ENCODE results near the gene KHDC4.

KHDC4 gene

DNA sequence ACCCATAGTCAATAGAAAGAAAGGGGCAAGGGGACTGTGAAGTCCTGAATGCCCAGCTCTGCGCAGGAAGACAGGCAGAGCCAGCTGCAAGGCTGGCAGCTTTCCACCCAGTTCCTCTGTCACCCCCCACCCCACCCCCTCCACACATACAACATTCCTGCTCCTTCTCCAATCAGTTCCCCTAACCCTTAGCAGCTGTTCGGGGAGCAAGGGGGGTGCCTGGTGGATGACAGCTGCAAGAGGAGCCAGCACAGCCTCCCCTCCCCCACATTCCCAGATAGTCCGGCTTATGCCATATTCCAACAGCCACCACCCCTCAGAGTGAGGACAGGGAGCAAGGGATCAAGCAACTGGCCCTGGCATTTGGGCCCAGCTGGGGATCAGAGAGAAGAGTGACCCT lies 34.5 kb upstream of the KHDC4 start:
- DNase-seq = peak; percentile 85

DNA sequence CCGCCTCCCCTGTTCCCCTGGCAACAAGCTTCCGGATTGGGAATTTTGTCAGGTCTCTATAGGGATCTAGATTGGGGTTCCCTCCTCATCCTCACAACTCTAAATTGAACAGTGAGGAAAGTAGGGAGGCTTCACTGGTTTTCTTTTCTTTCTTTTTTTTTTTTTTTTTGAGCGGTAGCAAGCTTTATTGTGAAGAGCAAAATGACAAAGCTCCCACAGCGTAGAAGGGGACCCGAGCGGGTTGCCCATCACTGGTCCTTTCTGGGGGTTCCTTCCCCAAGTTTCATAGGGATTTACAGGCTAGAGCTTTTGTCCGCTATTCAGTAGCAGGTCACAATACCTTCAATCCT lies 33.8 kb upstream of the KHDC4 start:
- no peak for DNase-seq

DNA sequence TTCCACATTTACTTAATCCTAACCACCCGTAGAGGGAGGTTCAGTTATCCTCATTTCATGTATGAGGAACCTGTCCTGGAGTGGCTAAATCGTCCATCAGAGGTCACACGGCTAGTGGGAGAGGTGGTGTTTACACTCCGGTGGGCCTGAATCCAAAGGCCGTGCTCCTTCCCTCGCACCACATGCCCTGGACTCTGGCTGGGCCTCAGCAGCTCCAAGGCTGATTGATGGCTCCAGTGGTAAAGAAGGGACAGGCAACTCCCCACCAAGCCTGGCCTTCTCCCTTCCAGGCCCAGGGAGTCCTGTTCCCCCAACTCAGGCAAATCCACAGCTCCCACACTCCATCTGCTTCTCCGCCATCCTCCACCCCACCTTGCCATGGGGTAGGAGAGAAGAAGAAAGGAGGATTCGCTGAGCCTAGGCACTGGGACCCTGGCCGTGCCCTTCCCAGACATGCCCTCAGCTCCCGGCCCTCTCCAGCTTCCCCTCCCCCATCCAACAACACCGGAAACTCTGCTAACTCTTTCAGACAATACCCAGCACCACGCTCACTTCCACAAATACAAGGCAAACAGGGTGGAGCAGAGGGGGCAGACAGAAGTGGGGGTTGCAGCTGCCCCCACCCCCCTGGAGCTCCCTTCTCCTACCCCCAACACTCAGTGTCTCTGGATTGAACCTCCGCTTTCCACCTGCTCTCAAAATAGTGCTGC lies 33.3 kb upstream of the KHDC4 start:
- DNase-seq = no peak

- DNase-seq = no peak
Measured at GRCh38 chr1:155966750-155967149, 32.5 kb upstream of the KHDC4 start.

- DNase-seq = no peak
Measured at GRCh38 chr1:155966135-155966534, 31.9 kb upstream of the KHDC4 start.

DNA sequence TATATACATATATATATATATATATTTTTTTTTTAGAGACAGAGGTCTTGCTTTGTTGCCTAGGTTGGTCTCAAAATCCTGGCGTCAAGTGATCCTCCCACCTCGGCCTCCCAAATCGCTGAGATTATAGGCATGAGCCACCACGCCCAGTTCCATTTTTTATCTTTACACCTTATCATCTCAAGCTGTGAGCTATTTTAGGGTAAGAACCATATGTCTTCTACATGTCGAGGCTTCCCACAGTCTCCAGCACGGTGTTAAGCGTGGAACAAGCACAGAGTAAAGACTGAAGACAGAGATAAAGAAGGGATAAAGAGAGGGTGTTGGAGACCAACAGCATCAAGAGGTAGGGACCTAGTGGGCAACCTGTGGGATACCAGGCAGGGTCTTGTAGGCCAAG lies 30.0 kb upstream of the KHDC4 start:
- no peak for DNase-seq

DNA sequence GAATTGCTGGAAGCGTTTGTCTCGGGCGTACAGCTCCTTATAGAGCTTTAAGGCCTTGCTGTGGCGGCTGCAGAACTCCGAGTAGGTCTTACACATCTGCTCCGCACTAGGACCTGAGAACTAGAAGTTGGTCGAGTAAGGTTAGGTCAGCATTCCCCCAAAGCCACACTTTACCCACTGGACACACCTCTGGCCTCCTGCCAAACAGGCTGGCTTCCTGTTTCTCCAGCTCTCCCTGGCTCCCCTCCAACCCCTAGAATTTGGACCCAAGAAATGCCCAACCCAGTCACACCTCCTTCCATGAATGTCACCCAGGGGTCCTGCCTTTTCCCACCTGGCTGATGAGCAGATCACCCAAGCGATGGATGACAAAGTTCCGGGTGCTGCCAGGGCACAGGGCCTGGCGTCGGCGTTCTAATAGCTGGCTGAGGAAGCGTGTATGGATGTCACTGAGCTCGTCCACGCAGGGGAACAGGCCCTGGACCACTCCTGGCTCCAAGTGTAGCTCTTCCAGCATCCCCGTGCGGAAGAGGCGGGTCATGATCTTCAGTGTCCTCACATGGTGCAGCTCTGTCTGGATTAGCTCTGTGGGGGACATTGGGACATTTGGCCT lies 28.5 kb upstream of the KHDC4 start:
- no peak for DNase-seq

- DNase-seq = no peak
Measured at GRCh38 chr1:155961937-155962336, 27.7 kb upstream of the KHDC4 start.

GRCh38 chr1:155960081-155960745 lies 26.0 kb upstream of the KHDC4 start:
- no peak for DNase-seq

GRCh38 chr1:155957411-155957915 lies 23.2 kb upstream of the KHDC4 start:
- no peak for DNase-seq

DNA sequence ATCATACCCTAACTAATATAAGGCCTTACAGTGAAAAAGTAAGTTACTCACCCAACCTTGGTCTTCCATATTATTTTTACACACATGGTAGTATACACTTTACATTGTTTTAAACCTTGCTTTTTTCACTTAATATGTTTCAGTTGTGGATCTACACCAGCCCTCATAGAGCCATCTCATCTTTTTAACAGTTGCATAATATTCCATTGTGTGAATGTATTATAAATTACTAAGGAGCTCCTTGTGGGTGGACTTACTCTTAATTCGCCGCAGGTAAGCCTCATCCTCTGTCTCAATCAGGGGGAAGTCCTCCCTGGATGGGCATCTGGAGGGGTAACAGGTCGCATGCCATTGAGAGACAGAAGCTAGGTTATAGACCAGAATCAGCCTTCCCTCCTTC lies 20.4 kb upstream of the KHDC4 start:
- DNase-seq = no peak

GRCh38 chr1:155952505-155952890 lies 18.3 kb upstream of the KHDC4 start:
- DNase-seq = no peak

- no peak for DNase-seq
Measured at GRCh38 chr1:155951753-155952504, 17.7 kb upstream of the KHDC4 start.

DNA sequence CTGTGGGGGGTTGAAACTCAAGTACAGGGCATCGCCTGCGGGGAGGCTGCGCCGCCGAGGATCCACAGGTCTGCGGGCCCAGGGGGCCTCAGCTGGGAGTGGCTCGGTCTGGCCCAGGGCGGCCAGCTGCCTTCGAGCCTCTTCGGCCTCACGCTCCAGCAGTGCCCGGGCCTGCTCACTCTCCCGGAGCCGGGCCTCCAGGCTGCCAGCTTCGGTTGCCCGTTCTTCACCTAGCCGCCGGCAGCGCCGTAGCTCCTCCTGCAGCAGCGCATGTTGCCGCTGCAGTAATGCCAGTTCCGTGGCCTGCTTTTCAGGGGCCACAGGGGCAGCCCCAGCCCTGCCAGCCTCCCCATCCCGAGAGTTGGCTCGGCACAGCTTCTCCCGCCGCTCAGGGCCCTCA lies 16.6 kb upstream of the KHDC4 start:
- no peak for DNase-seq

GRCh38 chr1:155947741-155948140 lies 13.5 kb upstream of the KHDC4 start:
- no peak for DNase-seq

DNA sequence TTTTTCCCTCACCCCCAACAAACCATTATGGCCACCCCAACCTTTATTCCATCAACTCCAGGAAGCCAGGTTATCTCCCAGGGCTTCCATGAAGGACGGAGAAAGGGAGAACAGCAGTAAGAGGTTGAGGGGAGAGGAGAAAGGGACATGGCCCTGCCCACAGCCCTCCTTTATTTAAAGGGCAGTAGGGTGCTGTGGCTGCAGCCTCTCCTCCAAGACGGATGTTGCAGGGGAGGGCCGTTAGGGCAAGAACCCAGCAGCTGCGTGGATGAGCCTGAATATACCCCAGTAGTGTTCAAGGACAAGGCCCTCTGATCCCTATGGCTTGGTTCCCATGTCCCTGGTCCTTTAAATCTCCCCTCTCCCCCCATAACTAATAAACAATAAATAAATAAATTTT lies 13.1 kb upstream of the KHDC4 start:
- DNase-seq = no peak

GRCh38 chr1:155946633-155947219 lies 12.5 kb upstream of the KHDC4 start:
- DNase-seq = no peak

- DNase-seq = no peak
Measured at GRCh38 chr1:155944444-155944799, 10.2 kb upstream of the KHDC4 start.

- no peak for DNase-seq
Measured at GRCh38 chr1:155942578-155943141, 8.4 kb upstream of the KHDC4 start.

DNA sequence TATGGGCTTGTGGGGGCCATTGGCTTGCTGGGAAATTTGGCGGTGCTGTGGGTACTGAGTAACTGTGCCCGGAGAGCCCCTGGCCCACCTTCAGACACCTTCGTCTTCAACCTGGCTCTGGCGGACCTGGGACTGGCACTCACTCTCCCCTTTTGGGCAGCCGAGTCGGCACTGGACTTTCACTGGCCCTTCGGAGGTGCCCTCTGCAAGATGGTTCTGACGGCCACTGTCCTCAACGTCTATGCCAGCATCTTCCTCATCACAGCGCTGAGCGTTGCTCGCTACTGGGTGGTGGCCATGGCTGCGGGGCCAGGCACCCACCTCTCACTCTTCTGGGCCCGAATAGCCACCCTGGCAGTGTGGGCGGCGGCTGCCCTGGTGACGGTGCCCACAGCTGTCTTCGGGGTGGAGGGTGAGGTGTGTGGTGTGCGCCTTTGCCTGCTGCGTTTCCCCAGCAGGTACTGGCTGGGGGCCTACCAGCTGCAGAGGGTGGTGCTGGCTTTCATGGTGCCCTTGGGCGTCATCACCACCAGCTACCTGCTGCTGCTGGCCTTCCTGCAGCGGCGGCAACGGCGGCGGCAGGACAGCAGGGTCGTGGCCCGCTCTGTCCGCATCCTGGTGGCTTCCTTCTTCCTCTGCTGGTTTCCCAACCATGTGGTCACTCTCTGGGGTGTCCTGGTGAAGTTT lies 7.8 kb upstream of the KHDC4 start:
- no peak for DNase-seq

- peak; percentile 45 for DNase-seq
Measured at GRCh38 chr1:155940993-155941844, 7.0 kb upstream of the KHDC4 start, which contains the start of gene RXFP4. TSS of gene RXFP4 (plus strand) at chr1:155941638. CDS start at chr1:155941710, 72 bp downstream.
